ENCODE data around the gene AGER.

DNA sequence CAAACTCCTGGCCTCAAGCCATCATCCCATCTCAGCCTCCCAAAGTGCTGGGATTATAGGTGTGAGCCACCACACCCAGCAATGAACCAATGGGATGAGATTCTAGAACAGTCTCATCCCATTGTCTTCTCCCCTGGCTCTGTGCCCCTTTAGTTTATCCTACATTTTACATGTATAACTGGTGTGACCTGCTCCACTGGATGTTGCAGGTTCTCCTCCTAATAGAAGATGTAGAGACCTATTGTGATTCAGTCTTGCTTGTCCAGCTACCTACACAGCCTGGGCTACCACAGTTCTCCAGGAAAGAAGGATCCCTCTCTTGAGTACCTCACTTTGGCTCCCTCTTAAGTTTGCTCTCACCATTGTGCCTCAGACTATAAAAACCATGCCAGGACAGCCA lies 51.9 kb downstream of the AGER start:
- TF ChIP-seq, protein P1, sequence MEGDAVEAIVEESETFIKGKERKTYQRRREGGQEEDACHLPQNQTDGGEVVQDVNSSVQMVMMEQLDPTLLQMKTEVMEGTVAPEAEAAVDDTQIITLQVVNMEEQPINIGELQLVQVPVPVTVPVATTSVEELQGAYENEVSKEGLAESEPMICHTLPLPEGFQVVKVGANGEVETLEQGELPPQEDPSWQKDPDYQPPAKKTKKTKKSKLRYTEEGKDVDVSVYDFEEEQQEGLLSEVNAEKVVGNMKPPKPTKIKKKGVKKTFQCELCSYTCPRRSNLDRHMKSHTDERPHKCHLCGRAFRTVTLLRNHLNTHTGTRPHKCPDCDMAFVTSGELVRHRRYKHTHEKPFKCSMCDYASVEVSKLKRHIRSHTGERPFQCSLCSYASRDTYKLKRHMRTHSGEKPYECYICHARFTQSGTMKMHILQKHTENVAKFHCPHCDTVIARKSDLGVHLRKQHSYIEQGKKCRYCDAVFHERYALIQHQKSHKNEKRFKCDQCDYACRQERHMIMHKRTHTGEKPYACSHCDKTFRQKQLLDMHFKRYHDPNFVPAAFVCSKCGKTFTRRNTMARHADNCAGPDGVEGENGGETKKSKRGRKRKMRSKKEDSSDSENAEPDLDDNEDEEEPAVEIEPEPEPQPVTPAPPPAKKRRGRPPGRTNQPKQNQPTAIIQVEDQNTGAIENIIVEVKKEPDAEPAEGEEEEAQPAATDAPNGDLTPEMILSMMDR (IDR thresholded peaks at IDR 0.05): no peak
- TF ChIP-seq POLR2AphosphoS5 (IDR thresholded peaks at IDR 0.05) (no peak), EP300 (IDR thresholded peaks at IDR 0.05) (no peak)

All from sigmoid colon (tissue), 4 donors.